ENCODE results near the gene KRTAP10-12.

GRCh38 chr21:44695641-44696040 is 1.3 kb upstream of the KRTAP10-12 start:
- TF ChIP-seq POLR2AphosphoS5 (IDR thresholded peaks at IDR 0.05) (no peak), CTCF (IDR thresholded peaks at IDR 0.05) (no peak)

All from prostate gland (tissue), 2 donors.